Caco-2 (cell line): ENCODE measurements around the gene TBX15. TPM values are rescaled to one million over a fixed set of nuclear protein-coding genes. Genes with fewer than 3 reads are reported as not detected.

Source experiments
- BruUV-seq: library from RNA; stranded (reverse); fragments of 400-500 nt; replicated peaks from 2 replicates; lab custom pipeline; 2021; lab: Mats Ljungman, UMichigan
- CTCF ChIA-PET: fragments of 300-600 bp; sonication (Branson Sonifier 250); formaldehyde crosslinking; loops from one replicate; lab custom pipeline; 2022; ENCODE audit warnings: antibody characterized with exemption; lab: Charles Lee
- POLR2A ChIA-PET: fragments of 300-600 bp; sonication (Branson Sonifier 250); formaldehyde crosslinking; loops from one replicate; lab custom pipeline; 2022; ENCODE audit warnings: antibody characterized with exemption; lab: Charles Lee
- DNase-seq, 2 experiments: peaks; one replicate each; pipeline versions ENCODE4 v3.0.0 to v3.0.0-alpha.2; 2020 to 2022
- H3K27me3 ChIP-seq: replicated peaks from 2 replicates; pipeline ENCODE4 v1.6.0; 2011; ENCODE audit warnings: low read length; ENCODE audit not compliant: control insufficient read depth, insufficient read depth
- H3K36me3 ChIP-seq: 2 replicates; pipeline ENCODE4 v1.5.1; 2011; ENCODE audit warnings: low read length; ENCODE audit not compliant: control insufficient read depth, insufficient read depth
- H3K4me1 ChIP-seq: fragments of 250-450 bp; sonication (Bioruptor Pico); 2 replicates; pipeline ENCODE4 v1.5.1; 2020; ENCODE audit warnings: mild to moderate bottlenecking
- H3K4me3 ChIP-seq: 2 replicates; pipeline ENCODE4 v1.5.1; 2011; ENCODE audit warnings: low read depth, mild to moderate bottlenecking, control low read depth, low read length
- H3K9me3 ChIP-seq: fragments of 250-450 bp; sonication (Bioruptor Pico); 2 replicates; pipeline ENCODE4 v1.5.1; 2020; ENCODE audit warnings: mild to moderate bottlenecking, moderate library complexity
- H3K27ac Mint-ChIP-seq: one replicate; pipeline ENCODE4 v1.8.0; 2022; ENCODE audit warnings: mixed read lengths; ENCODE audit not compliant: unreplicated experiment
- H3K27me3 Mint-ChIP-seq: one replicate; pipeline ENCODE4 v1.8.0; 2022; ENCODE audit warnings: mixed read lengths; ENCODE audit not compliant: insufficient read depth, unreplicated experiment
- H3K36me3 Mint-ChIP-seq: one replicate; pipeline ENCODE4 v1.8.0; 2022; ENCODE audit warnings: mild to moderate bottlenecking, mixed read lengths; ENCODE audit not compliant: insufficient read depth, unreplicated experiment
- H3K4me1 Mint-ChIP-seq: one replicate; pipeline ENCODE4 v1.8.0; 2022; ENCODE audit warnings: low read depth, mixed read lengths; ENCODE audit not compliant: unreplicated experiment
- H3K4me3 Mint-ChIP-seq: one replicate; pipeline ENCODE4 v1.8.0; 2022; ENCODE audit warnings: mild to moderate bottlenecking, moderate library complexity, mixed read lengths; ENCODE audit not compliant: unreplicated experiment
- H3K9me3 Mint-ChIP-seq: one replicate; pipeline ENCODE4 v1.8.0; 2022; ENCODE audit warnings: mixed read lengths; ENCODE audit not compliant: unreplicated experiment
- CTCF ChIP-seq, 2 experiments: fragments of 200-600 bp in 1 of 2; IDR thresholded peaks; 1 replicate in 1 of 2; 2 replicates in 1 of 2; pipeline versions ENCODE4 v1.5.1 to v1.8.0; 2011 to 2022; ENCODE audit warnings: antibody characterized with exemption in 1 of 2, control low read depth in 1 of 2, inconsistent platforms in 1 of 2, low read depth in 1 of 2, low read length in 1 of 2, mild to moderate bottlenecking in 1 of 2, moderate library complexity in 1 of 2; ENCODE audit not compliant: insufficient read depth in 1 of 2, severe bottlenecking in 1 of 2, unreplicated experiment in 1 of 2
- intact Hi-C: fragments of 100-400 bp; cut with micrococcal nuclease; formaldehyde crosslinking; loops from one replicate; pipeline ENCODE4 v1.10.0; 2022; ENCODE audit not compliant: unreplicated experiment
- total RNA-seq: library from RNA; stranded (reverse); gene quantifications from 2 replicates; pipeline ENCODE4 v1.2.3, GENCODE V29; 2022

Gene TBX15
- total RNA-seq, 1 experiment from 2014 or later, result 0.11 TPM

- no peak overlapping the region for H3K4me3 ChIP-seq
- no peak for DNase-seq
- ChIA-PET CTCF (no interaction called here), POLR2A (no interaction called here)
- Mint-ChIP-seq H3K27me3 (peaks cover 7% of the 10 kb centered on the region), H3K4me1 (no peaks in the 10 kb centered on the region), H3K9me3 (no peaks in the 10 kb centered on the region), H3K27ac (no peak overlapping the region), H3K4me3 (no peak overlapping the region), H3K36me3 (no peaks in the 10 kb centered on the region)
- no peaks in the 10 kb centered on the region for H3K9me3 ChIP-seq
- intact Hi-C loops, result no loop called here
- H3K36me3 ChIP-seq, result no peaks in the 10 kb centered on the region
- no peaks in the 10 kb centered on the region for H3K4me1 ChIP-seq
- H3K27me3 ChIP-seq, result no peaks in the 10 kb centered on the region
- no TSS peak for BruUV-seq
- TF ChIP-seq CTCF (IDR thresholded peaks at IDR 0.05; ENCODE audit: insufficient read depth in 1 of 2, low read depth in 1 of 2, low read length in 1 of 2, severe bottlenecking in 1 of 2, unreplicated experiment in 1 of 2), result no peak
These were observed 76.6 kb downstream of the TBX15 start for GRCh38 chr1:118911571-118911970.

GRCh38 chr1:118907466-118907865 lies 80.7 kb downstream of the TBX15 start:
- ChIA-PET CTCF (no interaction called here), POLR2A (no interaction called here)
- intact Hi-C loops, result no loop called here
- H3K36me3 Mint-ChIP-seq, result no peaks in the 10 kb centered on the region
- peaks cover 7% of the 10 kb centered on the region for H3K27me3 Mint-ChIP-seq
- Histone ChIP-seq H3K27me3 (no peaks in the 10 kb centered on the region), H3K4me1 (no peaks in the 10 kb centered on the region), H3K9me3 (no peaks in the 10 kb centered on the region), H3K4me3 (no peak overlapping the region), H3K36me3 (no peaks in the 10 kb centered on the region)
- TF ChIP-seq CTCF (IDR thresholded peaks at IDR 0.05; ENCODE audit: insufficient read depth in 1 of 2, low read depth in 1 of 2, low read length in 1 of 2, severe bottlenecking in 1 of 2, unreplicated experiment in 1 of 2), result no peak
- DNase-seq, result no peak
- H3K27ac Mint-ChIP-seq, result no peak overlapping the region
- no peak overlapping the region for H3K4me3 Mint-ChIP-seq
- H3K4me1 Mint-ChIP-seq, result no peaks in the 10 kb centered on the region
- no peaks in the 10 kb centered on the region for H3K9me3 Mint-ChIP-seq
- no TSS peak for BruUV-seq

GRCh38 chr1:118905671-118906070 lies 82.5 kb downstream of the TBX15 start:
- Mint-ChIP-seq H3K4me3 (no peak overlapping the region), H3K9me3 (no peaks in the 10 kb centered on the region), H3K27ac (no peak overlapping the region), H3K27me3 (peaks cover 4% of the 10 kb centered on the region), H3K4me1 (no peaks in the 10 kb centered on the region), H3K36me3 (no peaks in the 10 kb centered on the region)
- ChIA-PET POLR2A (no interaction called here), CTCF (no interaction called here)
- H3K27me3 ChIP-seq, result no peaks in the 10 kb centered on the region
- H3K36me3 ChIP-seq, result no peaks in the 10 kb centered on the region
- no peaks in the 10 kb centered on the region for H3K9me3 ChIP-seq
- intact Hi-C loops, result no loop called here
- no TSS peak for BruUV-seq
- no peaks in the 10 kb centered on the region for H3K4me1 ChIP-seq
- no peak overlapping the region for H3K4me3 ChIP-seq
- no peak for DNase-seq
- TF ChIP-seq CTCF (IDR thresholded peaks at IDR 0.05; ENCODE audit: insufficient read depth in 1 of 2, low read depth in 1 of 2, low read length in 1 of 2, severe bottlenecking in 1 of 2, unreplicated experiment in 1 of 2), result no peak
